Keratinocyte (primary cell): ENCODE data around the gene PRIMPOL. TPM values are rescaled to one million over a fixed set of nuclear protein-coding genes. Genes with fewer than 3 reads are reported as not detected.

Experiments used
- DNase-seq: peaks from one replicate; pipeline ENCODE4 v3.0.0-alpha.2; 2011; ENCODE audit warnings: low read depth, missing footprints, low spot score
- FAIRE-seq: peaks from 2 replicates; lab custom pipeline; 2011; peaks lifted over from hg19 to GRCh38; lab: Jason Lieb, UNC
- H2AFZ ChIP-seq: 2 replicates; pipeline ENCODE4 v1.6.0; 2012; ENCODE audit warnings: low read length, control low read depth, inconsistent platforms; ENCODE audit not compliant: control insufficient read depth
- H3K27ac ChIP-seq: 2 replicates; pipeline ENCODE4 v1.5.1; 2011; ENCODE audit warnings: low read length; ENCODE audit not compliant: control insufficient read depth, insufficient read depth
- H3K27me3 ChIP-seq: 3 replicates; pipeline ENCODE4 v1.6.0; 2011; ENCODE audit warnings: low read length; ENCODE audit not compliant: control insufficient read depth, insufficient read depth; ENCODE audit errors: extremely low read depth
- H3K36me3 ChIP-seq, 2 experiments: 2 replicates in 1 of 2; 3 replicates in 1 of 2; pipeline ENCODE4 v1.5.1; 2011; ENCODE audit warnings: low read length in 2 of 2, mild to moderate bottlenecking in 1 of 2; ENCODE audit not compliant: control insufficient read depth in 2 of 2, insufficient read depth in 2 of 2; ENCODE audit errors: extremely low read depth in 1 of 2
- H3K4me1 ChIP-seq: 3 replicates; pipeline ENCODE4 v1.5.1; 2011; ENCODE audit warnings: low read length; ENCODE audit not compliant: control insufficient read depth, insufficient read depth; ENCODE audit errors: extremely low read depth
- H3K4me2 ChIP-seq: 3 replicates; pipeline ENCODE4 v1.6.0; 2011; ENCODE audit warnings: low read depth, low read length; ENCODE audit not compliant: control insufficient read depth, insufficient read depth; ENCODE audit errors: extremely low read depth
- H3K4me3 ChIP-seq, 3 experiments: fragments of 200-600 bp in 1 of 3; sonication (generic) in 1 of 3; 2 replicates in 2 of 3; 3 replicates in 1 of 3; pipeline ENCODE4 v1.5.1; 2011 to 2016; ENCODE audit warnings: low read length in 3 of 3, mild to moderate bottlenecking in 3 of 3, control low read depth in 2 of 3, inconsistent platforms in 1 of 3, low read depth in 1 of 3, mixed read lengths in 1 of 3, mixed run types in 1 of 3, moderate library complexity in 1 of 3; ENCODE audit not compliant: control insufficient read depth in 2 of 3, insufficient read depth in 2 of 3; ENCODE audit errors: extremely low read depth in 1 of 3
- H3K79me2 ChIP-seq: 2 replicates; pipeline ENCODE4 v1.6.0; 2012; ENCODE audit warnings: low read length; ENCODE audit not compliant: control insufficient read depth, insufficient read depth
- H3K9ac ChIP-seq: 3 replicates; pipeline ENCODE4 v1.6.0; 2011; ENCODE audit warnings: low read length; ENCODE audit not compliant: control insufficient read depth, insufficient read depth; ENCODE audit errors: extremely low read depth
- H3K9me1 ChIP-seq: 3 replicates; pipeline ENCODE4 v1.6.0; 2011; ENCODE audit warnings: low read length; ENCODE audit not compliant: control insufficient read depth, insufficient read depth; ENCODE audit errors: extremely low read depth
- H3K9me3 ChIP-seq: 2 replicates; pipeline ENCODE4 v1.5.1; 2012; ENCODE audit warnings: low read depth, low read length; ENCODE audit not compliant: control insufficient read depth
- H4K20me1 ChIP-seq: 3 replicates; pipeline ENCODE4 v1.6.0; 2011; ENCODE audit warnings: low read length; ENCODE audit not compliant: control insufficient read depth, insufficient read depth; ENCODE audit errors: extremely low read depth
- EZH2 ChIP-seq: IDR thresholded peaks from one replicate; pipeline ENCODE4 v1.6.1; 2012; ENCODE audit warnings: inconsistent platforms, mild to moderate bottlenecking, low read length, moderate library complexity
- dilution Hi-C: fragments of 300-500 bp; cut with MboI; formaldehyde crosslinking; loops from one replicate; pipeline ENCODE4 v1.7.0; 2020; ENCODE audit warnings: low sequenced_read_pairs; ENCODE audit not compliant: extremely low pct_ligation_motif_present
- polyA plus RNA-seq, 5 experiments: library from polyadenylated mRNA; depleted of rRNA in 3 of 5; stranded (reverse) in 3 of 5; stranded (forward) in 1 of 5; unstranded in 1 of 5; fragments of >200 nt; gene quantifications; 1 replicate in 1 of 5; 2 replicates in 3 of 5; 3 replicates in 1 of 5; pipeline versions ENCODE4 v1.2.1 to v1.2.3, GENCODE V29; 2011 to 2012; ENCODE audit warnings: missing spikeins in 2 of 5, low read depth in 1 of 5, low replicate concordance in 1 of 5
- TF ChIP-seq, protein P1 (sequence below), 3 experiments: IDR thresholded peaks in 1 of 3; conservative IDR thresholded peaks in 1 of 3; optimal IDR thresholded peaks in 1 of 3; 2 replicates in 2 of 3; 3 replicates in 1 of 3; pipeline versions ENCODE3 to v1.5.1; 2011; ENCODE audit warnings: low read length in 3 of 3, mild to moderate bottlenecking in 3 of 3, moderate library complexity in 2 of 3, control low read depth in 1 of 3, inconsistent platforms in 1 of 3; ENCODE audit not compliant: insufficient read depth in 2 of 3; ENCODE audit errors: extremely low read depth in 1 of 3

Gene PRIMPOL
- polyA plus RNA-seq, 1 donor (not counting 4 experiments of a cell fraction or from before 2014, with no cell fraction given): 22.8 TPM

DNA sequence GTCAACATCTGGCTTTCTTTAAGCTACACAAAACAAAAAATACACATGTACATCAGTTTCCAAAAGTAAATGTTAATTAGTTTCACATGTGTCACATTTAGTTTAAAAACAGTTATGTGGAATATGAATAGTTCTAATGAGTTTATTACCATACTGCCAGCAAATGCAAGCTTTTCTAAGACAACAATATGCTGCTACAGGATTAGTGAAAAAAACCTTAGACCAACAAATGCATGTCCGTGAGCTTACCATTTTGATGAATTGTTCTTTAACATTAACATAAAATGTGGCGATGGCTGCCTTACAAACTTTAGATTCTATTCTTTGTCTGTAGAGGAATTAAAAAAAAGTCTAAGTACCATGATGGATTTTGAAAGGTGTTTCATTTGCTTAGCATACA is 52.6 kb downstream of the PRIMPOL start:
- Histone ChIP-seq H3K79me2 (no peaks in the 10 kb centered on the region), H3K9me1 (no peaks in the 10 kb centered on the region), H3K27ac (no peak overlapping the region), H4K20me1 (no peaks in the 10 kb centered on the region), H3K36me3 (no peaks in the 10 kb centered on the region), H3K27me3 (no peaks in the 10 kb centered on the region), H2AFZ (no peak overlapping the region), H3K9me3 (no peaks in the 10 kb centered on the region), H3K4me2 (no peak overlapping the region), H3K4me1 (no peaks in the 10 kb centered on the region), H3K4me3 (no peak overlapping the region), H3K9ac (no peak overlapping the region)
- FAIRE-seq: no peak
- dilution Hi-C loops: no loop called here
- TF ChIP-seq EZH2: no peak
- DNase-seq: no peak

DNA sequence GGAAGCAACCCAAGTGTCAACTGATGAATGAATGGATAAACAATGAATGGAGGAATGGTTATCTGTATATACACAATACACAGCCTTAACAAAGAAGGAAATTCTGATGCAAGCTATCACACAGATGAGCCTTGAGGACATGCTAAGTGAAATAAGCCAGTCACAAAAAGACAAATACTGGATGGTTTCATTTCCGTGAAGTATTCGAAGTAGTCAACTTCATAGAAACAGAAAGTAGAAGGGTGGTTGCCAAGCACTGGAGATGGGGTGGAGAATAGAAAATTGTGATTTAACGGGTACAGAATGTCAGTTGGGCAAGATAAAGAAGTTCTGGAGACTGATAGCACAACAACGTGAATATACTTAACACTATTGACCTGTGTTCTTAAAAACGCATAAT is 56.2 kb downstream of the PRIMPOL start:
- Histone ChIP-seq H3K9ac (no peak overlapping the region), H3K9me1 (no peaks in the 10 kb centered on the region), H3K27me3 (no peaks in the 10 kb centered on the region), H3K79me2 (no peaks in the 10 kb centered on the region), H3K36me3 (peaks cover 2 to 5% of the 10 kb centered on the region in 2 experiments), H3K4me2 (no peak overlapping the region), H3K27ac (no peak overlapping the region), H2AFZ (no peak overlapping the region), H3K4me1 (no peaks in the 10 kb centered on the region), H4K20me1 (no peaks in the 10 kb centered on the region), H3K4me3 (no peak overlapping the region), H3K9me3 (no peaks in the 10 kb centered on the region)
- no peak for TF ChIP-seq EZH2
- FAIRE-seq (no peak), DNase-seq (no peak)
- dilution Hi-C loops: no loop called here

GRCh38 chr4:184706453-184706852 is 56.9 kb downstream of the PRIMPOL start:
- H3K4me2 ChIP-seq: no peak overlapping the region
- FAIRE-seq: no peak
- no peak for DNase-seq
- H3K9me1 ChIP-seq: no peaks in the 10 kb centered on the region
- H3K79me2 ChIP-seq: no peaks in the 10 kb centered on the region
- H3K4me3 ChIP-seq: no peak overlapping the region
- H3K27me3 ChIP-seq: no peaks in the 10 kb centered on the region
- H3K36me3 ChIP-seq: peaks cover 2 to 5% of the 10 kb centered on the region in 2 experiments
- no peaks in the 10 kb centered on the region for H3K9me3 ChIP-seq
- TF ChIP-seq EZH2: no peak
- TF ChIP-seq, protein P1, sequence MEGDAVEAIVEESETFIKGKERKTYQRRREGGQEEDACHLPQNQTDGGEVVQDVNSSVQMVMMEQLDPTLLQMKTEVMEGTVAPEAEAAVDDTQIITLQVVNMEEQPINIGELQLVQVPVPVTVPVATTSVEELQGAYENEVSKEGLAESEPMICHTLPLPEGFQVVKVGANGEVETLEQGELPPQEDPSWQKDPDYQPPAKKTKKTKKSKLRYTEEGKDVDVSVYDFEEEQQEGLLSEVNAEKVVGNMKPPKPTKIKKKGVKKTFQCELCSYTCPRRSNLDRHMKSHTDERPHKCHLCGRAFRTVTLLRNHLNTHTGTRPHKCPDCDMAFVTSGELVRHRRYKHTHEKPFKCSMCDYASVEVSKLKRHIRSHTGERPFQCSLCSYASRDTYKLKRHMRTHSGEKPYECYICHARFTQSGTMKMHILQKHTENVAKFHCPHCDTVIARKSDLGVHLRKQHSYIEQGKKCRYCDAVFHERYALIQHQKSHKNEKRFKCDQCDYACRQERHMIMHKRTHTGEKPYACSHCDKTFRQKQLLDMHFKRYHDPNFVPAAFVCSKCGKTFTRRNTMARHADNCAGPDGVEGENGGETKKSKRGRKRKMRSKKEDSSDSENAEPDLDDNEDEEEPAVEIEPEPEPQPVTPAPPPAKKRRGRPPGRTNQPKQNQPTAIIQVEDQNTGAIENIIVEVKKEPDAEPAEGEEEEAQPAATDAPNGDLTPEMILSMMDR (optimal IDR thresholded peaks at IDR 0.05 in 1 of 3, IDR thresholded peaks at IDR 0.05 in 1 of 3, conservative IDR thresholded peaks at IDR 0.05 in 1 of 3; ENCODE audit: extremely low read depth in 1 of 3, insufficient read depth in 2 of 3, low read length in 3 of 3): no peak
- H2AFZ ChIP-seq: no peak overlapping the region
- no peaks in the 10 kb centered on the region for H3K4me1 ChIP-seq
- H3K9ac ChIP-seq: no peak overlapping the region
- no peak overlapping the region for H3K27ac ChIP-seq
- no peaks in the 10 kb centered on the region for H4K20me1 ChIP-seq
- dilution Hi-C loops: no loop called here
